Thyroid gland (tissue), 4 donors: ENCODE data around the gene ABCC8. TPM values are rescaled to one million over a fixed set of nuclear protein-coding genes. Genes with fewer than 3 reads are reported as not detected.

ENCODE experiments used
- DNase-seq, 2 donors: peaks; one replicate each; pipeline ENCODE4 v3.0.0-alpha.2; 2019
- H3K27ac ChIP-seq, 3 donors: fragments of 200-600 bp; sonication (generic); 1 replicate in 2 of 3; 2 replicates in 1 of 3; pipeline ENCODE4 v1.5.1; 2016 to 2019; ENCODE audit warnings: mild to moderate bottlenecking in 1 of 3, moderate library complexity in 1 of 3
- H3K27me3 ChIP-seq: fragments of 200-600 bp; sonication (generic); one replicate; pipeline ENCODE4 v1.5.1; 2019
- H3K36me3 ChIP-seq, 2 donors: fragments of 200-600 bp; sonication (generic); one replicate each; pipeline ENCODE4 v1.5.1; 2016 to 2019
- H3K4me1 ChIP-seq, 2 donors: fragments of 200-600 bp; sonication (generic); one replicate each; pipeline ENCODE4 v1.5.1; 2017 to 2019
- H3K4me3 ChIP-seq, 3 donors: fragments of 200-600 bp; sonication (generic); replicated peaks in 1 of 3; 1 replicate in 2 of 3; 2 replicates in 1 of 3; pipeline ENCODE4 v1.5.1; 2016; ENCODE audit warnings: mild to moderate bottlenecking in 1 of 3
- H3K9me3 ChIP-seq: fragments of 200-600 bp; sonication (generic); one replicate; pipeline ENCODE4 v1.5.1; 2017
- POLR2A ChIP-seq, 2 donors: fragments of 450-650 bp; IDR thresholded peaks; one replicate each; pipeline ENCODE4 v1.6.1; 2017; ENCODE audit warnings: antibody characterized with exemption in 2 of 2, mild to moderate bottlenecking in 2 of 2, moderate library complexity in 1 of 2
- WGBS, 2 donors: methylation state at CpG; one replicate each; pipeline ENCODE4 v1.1.5; 2017; 5-methylcytosine and 5-hydroxymethylcytosine counted together
- intact Hi-C: fragments of 100-400 bp; cut with DNase I; formaldehyde crosslinking; loops from one replicate; pipeline ENCODE4 v1.15.1; 2023
- total RNA-seq, 4 donors: library from RNA; depleted of rRNA; stranded (reverse); fragments of >200 nt; gene quantifications; one replicate each; pipeline ENCODE4 v1.2.3, GENCODE V29; 2016
- TF ChIP-seq, protein P1 (sequence below), 6 experiments: fragments of 200-600 bp in 3 of 6; fragments of 450-650 bp in 3 of 6; sonication (generic) in 3 of 6; IDR thresholded peaks; one replicate each; pipeline ENCODE4 v1.5.1; 2016 to 2019; ENCODE audit warnings: antibody characterized with exemption in 6 of 6, mild to moderate bottlenecking in 2 of 6, inconsistent platforms in 1 of 6, moderate library complexity in 1 of 6

Gene ABCC8
- total RNA-seq, 4 donors from 2014 or later: 10.9 to 19.1 (median 15.1) TPM

DNA sequence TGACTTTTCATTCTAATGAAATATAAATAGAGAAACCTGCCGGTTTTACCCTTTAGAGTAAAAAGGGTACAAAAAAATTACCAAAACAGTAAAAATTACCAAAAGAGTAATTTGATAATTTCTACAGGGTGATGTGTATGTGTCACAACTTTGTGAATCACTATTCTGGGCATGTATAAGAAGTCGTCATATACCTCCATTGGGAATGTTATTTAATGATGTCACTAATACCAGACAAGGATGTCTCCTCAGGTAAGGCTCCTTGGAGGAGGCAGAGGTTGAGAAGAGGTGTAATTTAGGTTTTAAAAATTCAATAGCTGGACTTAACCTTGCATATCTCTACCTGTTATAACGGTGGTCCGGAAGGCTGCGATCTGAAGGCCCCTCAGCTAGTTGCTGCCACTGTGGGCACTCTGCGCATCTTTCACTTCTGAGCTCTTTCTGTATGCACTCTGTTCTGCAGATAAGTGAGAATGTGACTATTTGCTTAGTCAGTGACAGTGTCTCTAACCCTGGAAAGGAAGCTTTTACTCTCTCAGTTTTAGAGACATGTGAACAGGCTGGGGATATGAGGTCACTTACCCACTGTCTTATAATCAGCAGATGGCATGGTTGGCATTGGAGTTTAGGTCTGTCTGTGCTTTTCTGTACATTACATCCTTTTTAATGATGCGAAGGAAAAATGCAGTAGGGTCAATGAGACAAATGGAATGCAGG is 126.0 kb downstream of the ABCC8 start:
- no peaks in the 10 kb centered on the region for H3K9me3 ChIP-seq
- no peaks in the 10 kb centered on the region for H3K27me3 ChIP-seq
- H3K4me3 ChIP-seq: no peak overlapping the region
- no peak overlapping the region for H3K27ac ChIP-seq
- WGBS, 2 donors: 94 to 95% methylated on average over 7 of the region's 7 CpGs
- no peak for DNase-seq
- H3K36me3 ChIP-seq: no peaks in the 10 kb centered on the region
- intact Hi-C loops: no loop called here
- TF ChIP-seq, protein P1, sequence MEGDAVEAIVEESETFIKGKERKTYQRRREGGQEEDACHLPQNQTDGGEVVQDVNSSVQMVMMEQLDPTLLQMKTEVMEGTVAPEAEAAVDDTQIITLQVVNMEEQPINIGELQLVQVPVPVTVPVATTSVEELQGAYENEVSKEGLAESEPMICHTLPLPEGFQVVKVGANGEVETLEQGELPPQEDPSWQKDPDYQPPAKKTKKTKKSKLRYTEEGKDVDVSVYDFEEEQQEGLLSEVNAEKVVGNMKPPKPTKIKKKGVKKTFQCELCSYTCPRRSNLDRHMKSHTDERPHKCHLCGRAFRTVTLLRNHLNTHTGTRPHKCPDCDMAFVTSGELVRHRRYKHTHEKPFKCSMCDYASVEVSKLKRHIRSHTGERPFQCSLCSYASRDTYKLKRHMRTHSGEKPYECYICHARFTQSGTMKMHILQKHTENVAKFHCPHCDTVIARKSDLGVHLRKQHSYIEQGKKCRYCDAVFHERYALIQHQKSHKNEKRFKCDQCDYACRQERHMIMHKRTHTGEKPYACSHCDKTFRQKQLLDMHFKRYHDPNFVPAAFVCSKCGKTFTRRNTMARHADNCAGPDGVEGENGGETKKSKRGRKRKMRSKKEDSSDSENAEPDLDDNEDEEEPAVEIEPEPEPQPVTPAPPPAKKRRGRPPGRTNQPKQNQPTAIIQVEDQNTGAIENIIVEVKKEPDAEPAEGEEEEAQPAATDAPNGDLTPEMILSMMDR (IDR thresholded peaks at IDR 0.05): no peak
- no peak for TF ChIP-seq POLR2A (IDR thresholded peaks at IDR 0.05)
- peaks cover 3 to 9% of the 10 kb centered on the region in 2 donors for H3K4me1 ChIP-seq

- no peaks in the 10 kb centered on the region for H3K9me3 ChIP-seq
- no peak overlapping the region for H3K27ac ChIP-seq
- H3K36me3 ChIP-seq: no peaks in the 10 kb centered on the region
- H3K4me3 ChIP-seq: no peak overlapping the region
- TF ChIP-seq, protein P1 (IDR thresholded peaks at IDR 0.05): no peak
- no peak for TF ChIP-seq POLR2A (IDR thresholded peaks at IDR 0.05)
- DNase-seq: no peak
- 78 to 87% methylated on average over 1 of the region's 1 CpG for WGBS, 2 donors
- intact Hi-C loops: no loop called here
- H3K27me3 ChIP-seq: no peaks in the 10 kb centered on the region
- peaks cover 0 to 3% of the 10 kb centered on the region in 2 donors for H3K4me1 ChIP-seq
These were observed 129.0 kb downstream of the ABCC8 start for GRCh38 chr11:17347676-17348075.

DNA sequence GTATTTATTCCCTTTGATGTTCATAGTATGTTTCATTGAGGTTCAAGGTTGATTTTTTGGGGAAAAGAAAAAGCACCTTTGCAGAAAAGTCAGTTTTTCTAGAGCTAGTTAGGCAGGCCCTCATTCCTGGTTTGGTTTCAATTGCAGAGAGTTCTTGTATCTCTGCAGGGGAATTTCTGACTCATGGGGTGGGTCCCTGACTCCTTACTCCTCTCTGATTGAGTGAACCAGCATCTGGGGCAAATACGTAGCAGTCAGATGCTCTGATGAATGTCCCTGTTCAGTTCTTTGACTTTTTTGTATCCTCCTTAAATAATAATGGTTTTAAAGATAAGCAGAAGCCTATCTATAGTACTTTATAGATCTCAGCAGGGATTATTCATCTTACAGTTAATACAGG is 132.7 kb downstream of the ABCC8 start:
- DNase-seq: no peak

GRCh38 chr11:17343257-17343656 is 133.4 kb downstream of the ABCC8 start:
- no peak for DNase-seq
- Histone ChIP-seq H3K4me1 (no peaks in the 10 kb centered on the region), H3K9me3 (no peaks in the 10 kb centered on the region), H3K27ac (no peak overlapping the region), H3K36me3 (no peaks in the 10 kb centered on the region), H3K4me3 (no peak overlapping the region), H3K27me3 (no peaks in the 10 kb centered on the region)
- TF ChIP-seq, protein P1 (IDR thresholded peaks at IDR 0.05): no peak
- TF ChIP-seq POLR2A (IDR thresholded peaks at IDR 0.05): no peak
- WGBS, 2 donors: 97 to 99% methylated on average over 2 of the region's 2 CpGs
- intact Hi-C loops: no loop called here

More for the DNA sequence above, 132.7 kb downstream of the ABCC8 start:
- Histone ChIP-seq H3K36me3 (no peaks in the 10 kb centered on the region), H3K27me3 (no peaks in the 10 kb centered on the region), H3K4me1 (no peaks in the 10 kb centered on the region), H3K4me3 (no peak overlapping the region), H3K9me3 (no peaks in the 10 kb centered on the region), H3K27ac (no peak overlapping the region)
- intact Hi-C loops: no loop called here
- TF ChIP-seq, protein P1 (IDR thresholded peaks at IDR 0.05): no peak
- TF ChIP-seq POLR2A (IDR thresholded peaks at IDR 0.05): no peak
- 89 to 94% methylated on average over 1 of the region's 1 CpG for WGBS, 2 donors

Other genes starting within 250 kb of the ABCC8 start
- gene NUCB2, start 200.1 kb downstream of the ABCC8 start, total RNA-seq: 100 to 1,000 TPM in 3 of 4 donors, 10 to 100 TPM in 1; 73.2 to 152 (median 113) TPM
- gene NCR3LG1, start 125.0 kb downstream of the ABCC8 start, total RNA-seq: 1 to 10 TPM; 2.8 to 7.8 (median 7.2) TPM
- gene KCNJ11, start 88.2 kb downstream of the ABCC8 start, total RNA-seq: 10 to 100 TPM in 3 of 4 donors, 1 to 10 TPM in 1; 7.3 to 18.9 (median 15.9) TPM
- gene USH1C, start 67.6 kb upstream of the ABCC8 start, total RNA-seq: 1 to 10 TPM in 3 of 4 donors, not detected in 1; 1.0 to 5.9 (median 3.9) TPM
- gene OTOG, start 70.4 kb upstream of the ABCC8 start, total RNA-seq: not detected
- gene MYOD1, start 242.7 kb upstream of the ABCC8 start, total RNA-seq: not detected